ENCODE measurements around the gene TFDP2. TPM values are rescaled to one million over a fixed set of nuclear protein-coding genes. Genes with fewer than 3 reads are reported as not detected.
"Not testable (repeated sequence)": the region's sequence is repeated elsewhere in the genome, so short reads cannot be mapped to it uniquely, and the experiment has no call there.

The TFDP2 gene
- total RNA-seq, 6 donors from 2014 or later, result 25.1 to 48.5 (median 30.8) TPM

DNA sequence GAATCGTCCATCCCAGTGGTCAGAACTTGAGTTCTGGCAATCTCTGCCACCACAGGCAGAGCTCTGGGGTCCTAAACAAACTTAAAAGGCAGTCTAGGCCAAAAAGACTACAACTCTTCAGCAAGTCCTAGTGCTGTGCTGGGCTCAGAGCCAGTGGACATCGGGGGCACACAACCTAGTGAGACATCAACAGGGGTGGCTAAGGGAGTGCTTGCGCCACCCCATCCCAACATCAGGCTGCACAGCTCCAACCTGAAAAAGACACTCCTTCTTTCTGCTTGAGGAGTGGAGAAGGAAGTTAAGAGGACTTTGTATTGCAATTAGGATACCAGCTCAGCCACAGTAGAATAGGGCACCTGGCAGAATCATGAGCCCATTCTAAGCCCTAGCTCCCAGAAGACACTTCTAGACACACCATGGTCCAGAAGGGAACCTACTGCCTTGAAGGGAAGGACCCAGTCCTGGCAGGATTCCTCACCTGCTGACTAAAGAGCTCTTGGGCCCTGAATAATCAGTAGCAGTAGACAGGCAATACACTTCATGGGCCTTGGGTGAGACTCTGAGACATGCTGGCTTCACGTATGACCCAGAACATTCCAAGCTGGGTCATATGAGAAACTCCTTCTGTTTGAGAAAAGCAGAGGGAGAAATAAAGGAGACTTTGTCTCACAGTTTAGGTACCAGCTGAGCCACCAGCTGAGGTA lies 72.0 kb downstream of the TFDP2 start:
- Histone ChIP-seq H3K4me3 (no peak overlapping the region), H3K27me3 (no peaks in the 10 kb centered on the region), H3K27ac (no peak overlapping the region), H3K9me3 (no peaks in the 10 kb centered on the region), H3K36me3 (no peaks in the 10 kb centered on the region), H3K4me1 (peaks cover 0 to 12% (median 0%) of the 10 kb centered on the region in 4 donors)
- DNase-seq, result no peak
- TF ChIP-seq POLR2A (IDR thresholded peaks at IDR 0.05) (no peak), POLR2AphosphoS5 (IDR thresholded peaks at IDR 0.05) (no peak), EP300 (IDR thresholded peaks at IDR 0.05) (no peak)
- TF ChIP-seq, protein P1, sequence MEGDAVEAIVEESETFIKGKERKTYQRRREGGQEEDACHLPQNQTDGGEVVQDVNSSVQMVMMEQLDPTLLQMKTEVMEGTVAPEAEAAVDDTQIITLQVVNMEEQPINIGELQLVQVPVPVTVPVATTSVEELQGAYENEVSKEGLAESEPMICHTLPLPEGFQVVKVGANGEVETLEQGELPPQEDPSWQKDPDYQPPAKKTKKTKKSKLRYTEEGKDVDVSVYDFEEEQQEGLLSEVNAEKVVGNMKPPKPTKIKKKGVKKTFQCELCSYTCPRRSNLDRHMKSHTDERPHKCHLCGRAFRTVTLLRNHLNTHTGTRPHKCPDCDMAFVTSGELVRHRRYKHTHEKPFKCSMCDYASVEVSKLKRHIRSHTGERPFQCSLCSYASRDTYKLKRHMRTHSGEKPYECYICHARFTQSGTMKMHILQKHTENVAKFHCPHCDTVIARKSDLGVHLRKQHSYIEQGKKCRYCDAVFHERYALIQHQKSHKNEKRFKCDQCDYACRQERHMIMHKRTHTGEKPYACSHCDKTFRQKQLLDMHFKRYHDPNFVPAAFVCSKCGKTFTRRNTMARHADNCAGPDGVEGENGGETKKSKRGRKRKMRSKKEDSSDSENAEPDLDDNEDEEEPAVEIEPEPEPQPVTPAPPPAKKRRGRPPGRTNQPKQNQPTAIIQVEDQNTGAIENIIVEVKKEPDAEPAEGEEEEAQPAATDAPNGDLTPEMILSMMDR (IDR thresholded peaks at IDR 0.05), result no peak
- ATAC-seq (ENCODE audit: low FRiP score in 2 of 2), result peak in 1 of 2 donors; percentile 11
- WGBS, 2 donors, result 70 to 84% methylated on average over 2 to 4 of the region's 4 CpGs

DNA sequence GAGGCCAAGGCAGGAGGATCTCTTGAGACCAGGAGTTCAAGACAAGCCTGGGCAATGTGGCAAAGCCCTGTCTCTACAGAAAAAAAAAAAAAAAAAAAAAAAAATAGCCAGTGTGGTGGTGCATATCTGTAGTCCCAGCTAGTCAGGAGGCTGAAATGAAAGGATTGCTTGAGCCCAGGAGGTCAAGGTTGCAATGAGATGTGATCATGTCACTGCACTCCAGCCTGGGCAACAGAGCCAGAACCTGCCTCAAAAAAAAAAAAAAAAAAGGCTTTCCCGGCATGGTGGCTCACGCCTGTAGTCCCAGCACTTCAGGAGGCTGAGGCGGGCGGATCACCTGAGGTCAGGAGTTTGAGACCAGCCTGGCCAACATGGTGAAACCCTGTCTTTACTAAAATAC lies 73.7 kb downstream of the TFDP2 start:
- not testable (repeated sequence) for H3K4me3 ChIP-seq, H3K9me3 ChIP-seq
- WGBS, 2 donors, result 90 to 100% methylated on average over 4 of the region's 4 CpGs

DNA sequence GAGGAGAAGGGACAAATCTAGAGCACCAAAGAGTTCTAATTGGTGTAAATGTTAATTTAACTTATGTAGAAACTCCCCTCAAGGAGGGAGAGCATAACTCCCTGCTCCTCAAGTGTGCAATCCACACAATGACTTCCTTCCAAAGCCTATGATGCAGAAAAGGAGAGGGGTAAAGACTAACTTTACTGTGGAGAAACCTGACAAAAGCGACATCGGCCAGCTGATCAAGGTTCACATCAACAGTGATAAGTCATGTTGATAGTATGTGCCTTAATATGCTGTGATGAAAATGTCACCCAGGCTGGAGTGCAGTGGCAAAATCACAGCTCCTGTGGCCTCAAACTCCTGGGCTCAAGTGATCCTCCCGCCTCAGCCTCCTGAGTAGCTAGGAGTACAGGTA lies 76.5 kb downstream of the TFDP2 start:
- WGBS, 2 donors, result 100% methylated on average over 3 of the region's 3 CpGs
- DNase-seq (no peak), ATAC-seq (ENCODE audit: low FRiP score in 2 of 2) (no peak)
- Histone ChIP-seq H3K4me3 (no peak overlapping the region), H3K4me1 (peaks cover 0 to 6% (median 0%) of the 10 kb centered on the region in 4 donors), H3K9me3 (no peaks in the 10 kb centered on the region), H3K27me3 (no peaks in the 10 kb centered on the region), H3K36me3 (no peaks in the 10 kb centered on the region), H3K27ac (no peak overlapping the region)
- TF ChIP-seq, protein P1 (IDR thresholded peaks at IDR 0.05), result no peak
- TF ChIP-seq EP300 (IDR thresholded peaks at IDR 0.05), result no peak
- no peak for TF ChIP-seq POLR2AphosphoS5 (IDR thresholded peaks at IDR 0.05)
- no peak for TF ChIP-seq POLR2A (IDR thresholded peaks at IDR 0.05)

More for the DNA sequence above, 73.7 kb downstream of the TFDP2 start:
- not testable (repeated sequence) for H3K27me3 ChIP-seq; H3K36me3 ChIP-seq; DNase-seq; ATAC-seq (ENCODE audit: low FRiP score in 2 of 2); H3K27ac ChIP-seq
- H3K4me1 ChIP-seq, result peaks cover 0 to 12% (median 0%) of the 10 kb centered on the region in 4 donors

DNA sequence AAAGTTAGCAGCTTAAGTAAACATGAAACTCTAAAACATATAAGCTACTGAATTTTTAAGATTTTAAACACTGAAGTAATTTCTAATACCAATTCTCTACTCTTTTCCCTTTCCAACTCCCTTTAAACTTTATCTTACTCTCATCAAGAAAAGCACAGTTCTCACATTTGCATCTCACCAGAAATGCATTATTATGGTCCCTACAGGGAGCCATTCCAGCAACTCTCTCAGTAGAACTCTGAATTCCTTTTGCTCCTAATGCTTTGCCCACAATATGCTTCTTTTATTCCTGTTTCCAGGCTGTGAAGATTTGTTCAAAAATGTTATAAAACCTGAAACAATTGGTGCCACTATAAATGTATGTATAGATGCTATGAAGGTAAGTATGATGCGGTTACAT lies 83.4 kb downstream of the TFDP2 start:
- ATAC-seq (ENCODE audit: low FRiP score in 2 of 2), result no peak
- Histone ChIP-seq H3K27me3 (no peaks in the 10 kb centered on the region), H3K4me3 (no peak overlapping the region), H3K4me1 (no peaks in the 10 kb centered on the region), H3K27ac (no peak overlapping the region), H3K36me3 (no peaks in the 10 kb centered on the region), H3K9me3 (no peaks in the 10 kb centered on the region)
- no peak for TF ChIP-seq EP300 (IDR thresholded peaks at IDR 0.05)
- no peak for TF ChIP-seq POLR2A (IDR thresholded peaks at IDR 0.05)
- TF ChIP-seq, protein P1 (IDR thresholded peaks at IDR 0.05), result no peak
- TF ChIP-seq POLR2AphosphoS5 (IDR thresholded peaks at IDR 0.05), result no peak
- DNase-seq, result no peak
- WGBS, 2 donors, result 100% methylated on average over 1 of the region's 1 CpG

DNA sequence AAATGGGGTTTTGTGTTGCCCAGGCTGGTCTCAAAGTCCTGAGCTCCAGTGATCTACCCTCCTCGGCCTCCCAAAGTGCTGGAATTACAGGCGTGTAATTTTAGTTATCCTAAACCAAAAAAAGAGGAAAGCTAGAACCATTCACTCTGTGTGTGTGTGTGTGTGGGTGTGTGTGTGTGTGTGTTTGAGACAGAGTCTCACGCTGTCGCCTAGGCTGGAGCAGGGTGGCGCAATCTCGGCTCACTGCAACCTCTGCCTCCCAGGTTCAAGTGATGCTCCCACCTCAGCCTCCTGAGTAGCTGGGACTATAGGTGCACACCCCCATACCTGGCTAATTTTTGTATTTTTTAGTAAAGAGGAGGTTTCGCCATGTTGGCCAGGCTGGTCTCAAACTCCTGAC lies 84.0 kb downstream of the TFDP2 start:
- Histone ChIP-seq H3K9me3 (no peaks in the 10 kb centered on the region), H3K27me3 (no peaks in the 10 kb centered on the region), H3K27ac (no peak overlapping the region), H3K4me3 (no peak overlapping the region), H3K36me3 (no peaks in the 10 kb centered on the region), H3K4me1 (no peaks in the 10 kb centered on the region)
- DNase-seq, result no peak
- 88 to 100% methylated on average over 7 of the region's 7 CpGs for WGBS, 2 donors
- no peak for ATAC-seq (ENCODE audit: low FRiP score in 2 of 2)
- TF ChIP-seq POLR2AphosphoS5 (IDR thresholded peaks at IDR 0.05) (no peak), POLR2A (IDR thresholded peaks at IDR 0.05) (no peak), EP300 (IDR thresholded peaks at IDR 0.05) (no peak)
- TF ChIP-seq, protein P1 (IDR thresholded peaks at IDR 0.05), result no peak
